ENCODE data around the gene ADAMTS12.

DNA sequence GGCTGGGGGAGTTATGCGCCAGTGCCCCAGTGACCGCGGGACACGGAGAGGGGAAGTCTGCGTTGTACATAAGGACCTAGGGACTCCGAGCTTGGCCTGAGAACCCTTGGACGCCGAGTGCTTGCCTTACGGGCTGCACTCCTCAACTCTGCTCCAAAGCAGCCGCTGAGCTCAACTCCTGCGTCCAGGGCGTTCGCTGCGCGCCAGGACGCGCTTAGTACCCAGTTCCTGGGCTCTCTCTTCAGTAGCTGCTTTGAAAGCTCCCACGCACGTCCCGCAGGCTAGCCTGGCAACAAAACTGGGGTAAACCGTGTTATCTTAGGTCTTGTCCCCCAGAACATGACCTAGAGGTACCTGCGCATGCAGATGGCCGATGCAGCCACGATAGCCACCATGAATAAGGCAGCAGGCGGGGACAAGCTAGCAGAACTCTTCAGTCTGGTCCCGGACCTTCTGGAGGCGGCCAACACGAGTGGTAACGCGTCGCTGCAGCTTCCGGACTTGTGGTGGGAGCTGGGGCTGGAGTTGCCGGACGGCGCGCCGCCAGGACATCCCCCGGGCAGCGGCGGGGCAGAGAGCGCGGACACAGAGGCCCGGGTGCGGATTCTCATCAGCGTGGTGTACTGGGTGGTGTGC lies 44.7 kb upstream of the ADAMTS12 start, which contains the start of gene RXFP3:
- no peak for TF ChIP-seq SIN3A (IDR thresholded peaks at IDR 0.05; ENCODE audit: borderline replicate concordance, insufficient read depth, low read length)
- TF ChIP-seq POLR2AphosphoS5 (IDR thresholded peaks at IDR 0.05; ENCODE audit: low read depth, low read length): no peak
- TF ChIP-seq, protein P1, sequence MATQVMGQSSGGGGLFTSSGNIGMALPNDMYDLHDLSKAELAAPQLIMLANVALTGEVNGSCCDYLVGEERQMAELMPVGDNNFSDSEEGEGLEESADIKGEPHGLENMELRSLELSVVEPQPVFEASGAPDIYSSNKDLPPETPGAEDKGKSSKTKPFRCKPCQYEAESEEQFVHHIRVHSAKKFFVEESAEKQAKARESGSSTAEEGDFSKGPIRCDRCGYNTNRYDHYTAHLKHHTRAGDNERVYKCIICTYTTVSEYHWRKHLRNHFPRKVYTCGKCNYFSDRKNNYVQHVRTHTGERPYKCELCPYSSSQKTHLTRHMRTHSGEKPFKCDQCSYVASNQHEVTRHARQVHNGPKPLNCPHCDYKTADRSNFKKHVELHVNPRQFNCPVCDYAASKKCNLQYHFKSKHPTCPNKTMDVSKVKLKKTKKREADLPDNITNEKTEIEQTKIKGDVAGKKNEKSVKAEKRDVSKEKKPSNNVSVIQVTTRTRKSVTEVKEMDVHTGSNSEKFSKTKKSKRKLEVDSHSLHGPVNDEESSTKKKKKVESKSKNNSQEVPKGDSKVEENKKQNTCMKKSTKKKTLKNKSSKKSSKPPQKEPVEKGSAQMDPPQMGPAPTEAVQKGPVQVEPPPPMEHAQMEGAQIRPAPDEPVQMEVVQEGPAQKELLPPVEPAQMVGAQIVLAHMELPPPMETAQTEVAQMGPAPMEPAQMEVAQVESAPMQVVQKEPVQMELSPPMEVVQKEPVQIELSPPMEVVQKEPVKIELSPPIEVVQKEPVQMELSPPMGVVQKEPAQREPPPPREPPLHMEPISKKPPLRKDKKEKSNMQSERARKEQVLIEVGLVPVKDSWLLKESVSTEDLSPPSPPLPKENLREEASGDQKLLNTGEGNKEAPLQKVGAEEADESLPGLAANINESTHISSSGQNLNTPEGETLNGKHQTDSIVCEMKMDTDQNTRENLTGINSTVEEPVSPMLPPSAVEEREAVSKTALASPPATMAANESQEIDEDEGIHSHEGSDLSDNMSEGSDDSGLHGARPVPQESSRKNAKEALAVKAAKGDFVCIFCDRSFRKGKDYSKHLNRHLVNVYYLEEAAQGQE (IDR thresholded peaks at IDR 0.05; ENCODE audit: insufficient read depth in 1 of 2, low read depth in 2 of 2, low read length in 2 of 2): no peak
- no peak for TF ChIP-seq TAF1 (IDR thresholded peaks at IDR 0.05; ENCODE audit: borderline replicate concordance, insufficient read depth, low read length)
- no peak for TF ChIP-seq FOXP2 (optimal IDR thresholded peaks at IDR 0.05; ENCODE audit: borderline replicate concordance, extremely low read depth, extremely low read length, insufficient read depth)

Measured in PFSK-1 (cell line).